ENCODE data around the gene SECTM1.
"Not testable (repeated sequence)": the region's sequence is repeated elsewhere in the genome, so short reads cannot be mapped to it uniquely, and the experiment has no call there.

Gene SECTM1

GRCh38 chr17:82361885-82362633, 28.5 kb upstream of the SECTM1 start:
- Histone ChIP-seq H2BK120ac (ENCODE audit: low read depth, low read length) (no peak overlapping the region), H3K9ac (ENCODE audit: low read depth, low read length, poor library complexity) (no peak overlapping the region), H2AK5ac (ENCODE audit: low read depth, low read length) (peak overlapping the region; percentile 41), H3K4me1 (ENCODE audit: control insufficient read depth in 2 of 2, insufficient read depth in 1 of 2, low read depth in 1 of 2, low read length in 2 of 2) (peaks cover 8 to 11% of the 10 kb centered on the region in 2 donors), H3K9me3 (replicated peaks in 1 of 2; ENCODE audit: control insufficient read depth in 2 of 2, insufficient read depth in 1 of 2, low read depth in 1 of 2, low read length in 2 of 2) (no peaks in the 10 kb centered on the region), H3K27me3 (ENCODE audit: control insufficient read depth in 3 of 3, insufficient read depth in 3 of 3, low read depth in 1 of 3, low read length in 3 of 3) (no peaks in the 10 kb centered on the region), H2AFZ (ENCODE audit: low read length) (no peak overlapping the region), H3K27ac (replicated peaks; ENCODE audit: low read length) (no peak overlapping the region), H3K4me3 (ENCODE audit: low read length in 2 of 2) (peak overlapping the region in 1 of 2 donors; percentile 43), H3K36me3 (replicated peaks in 1 of 2; ENCODE audit: control insufficient read depth in 2 of 2, insufficient read depth in 2 of 2, low read length in 2 of 2) (no peaks in the 10 kb centered on the region), H3K79me1 (ENCODE audit: low read depth, low read length) (no peaks in the 10 kb centered on the region), H4K91ac (ENCODE audit: low read depth, low read length, poor library complexity) (no peak overlapping the region), H3K23ac (ENCODE audit: low read depth, low read length, poor library complexity) (peak overlapping the region; percentile 51), H2BK5ac (ENCODE audit: low read length) (peak overlapping the region; percentile 93), H3K14ac (ENCODE audit: low read length) (no peak overlapping the region), H2BK15ac (ENCODE audit: low read length) (no peak overlapping the region), H4K8ac (ENCODE audit: low read depth, low read length) (no peak overlapping the region), H3K4ac (ENCODE audit: low read length) (no peak overlapping the region), H3K18ac (ENCODE audit: low read length) (peak overlapping the region; percentile 46), H2BK12ac (ENCODE audit: low read length) (no peak overlapping the region), H3K4me2 (ENCODE audit: insufficient read depth, low read length, poor library complexity, severe bottlenecking) (no peak overlapping the region)
- no peak for DNase-seq (ENCODE audit: low spot score)
- no CpG with 5 or more reads among the region's 6 CpGs for WGBS, 2 donors (ENCODE audit: extremely low coverage in 2 of 2, insufficient read length in 2 of 2, insufficient replicate concordance in 1 of 2)

GRCh38 chr17:82359451-82360074, 26.0 kb upstream of the SECTM1 start:
- H2BK5ac ChIP-seq (ENCODE audit: low read length); H3K9ac ChIP-seq (ENCODE audit: low read depth, low read length, poor library complexity); H2BK15ac ChIP-seq (ENCODE audit: low read length); H2BK12ac ChIP-seq (ENCODE audit: low read length); H4K8ac ChIP-seq (ENCODE audit: low read depth, low read length); H3K9me3 ChIP-seq (replicated peaks in 1 of 2; ENCODE audit: control insufficient read depth in 2 of 2, insufficient read depth in 1 of 2, low read depth in 1 of 2, low read length in 2 of 2); H2AK5ac ChIP-seq (ENCODE audit: low read depth, low read length); H3K27me3 ChIP-seq (ENCODE audit: control insufficient read depth in 3 of 3, insufficient read depth in 3 of 3, low read depth in 1 of 3, low read length in 3 of 3); H3K27ac ChIP-seq (replicated peaks; ENCODE audit: low read length); H2BK120ac ChIP-seq (ENCODE audit: low read depth, low read length); H3K4me3 ChIP-seq (ENCODE audit: low read length in 2 of 2); H3K4ac ChIP-seq (ENCODE audit: low read length); H3K79me1 ChIP-seq (ENCODE audit: low read depth, low read length); H3K23ac ChIP-seq (ENCODE audit: low read depth, low read length, poor library complexity); H3K18ac ChIP-seq (ENCODE audit: low read length); H3K36me3 ChIP-seq (replicated peaks in 1 of 2; ENCODE audit: control insufficient read depth in 2 of 2, insufficient read depth in 2 of 2, low read length in 2 of 2); H4K91ac ChIP-seq (ENCODE audit: low read depth, low read length, poor library complexity); H3K4me2 ChIP-seq (ENCODE audit: insufficient read depth, low read length, poor library complexity, severe bottlenecking); H3K14ac ChIP-seq (ENCODE audit: low read length); H2AFZ ChIP-seq (ENCODE audit: low read length): not testable (repeated sequence)
- no CpG with 5 or more reads among the region's 1 CpG for whole genome bisulfite sequencing, 2 donors (ENCODE audit: extremely low coverage in 2 of 2, insufficient read length in 2 of 2, insufficient replicate concordance in 1 of 2)
- H3K4me1 ChIP-seq (ENCODE audit: control insufficient read depth in 2 of 2, insufficient read depth in 1 of 2, low read depth in 1 of 2, low read length in 2 of 2), result peaks cover 8 to 11% of the 10 kb centered on the region in 2 donors
- peak; percentile 65 for DNase-seq (ENCODE audit: low spot score)

- H4K8ac ChIP-seq (ENCODE audit: low read depth, low read length), result no peak within 1 kb of the TSS
- H3K27me3 ChIP-seq (ENCODE audit: control insufficient read depth in 3 of 3, insufficient read depth in 3 of 3, low read depth in 1 of 3, low read length in 3 of 3), result peaks cover 0 to 3% (median 0%) of the 10 kb centered on the region in 3 experiments
- H3K4me1 ChIP-seq (ENCODE audit: control insufficient read depth in 2 of 2, insufficient read depth in 1 of 2, low read depth in 1 of 2, low read length in 2 of 2), result peaks cover 8 to 11% of the 10 kb centered on the region in 2 donors
- H2BK5ac ChIP-seq (ENCODE audit: low read length), result no peak within 1 kb of the TSS
- H3K4me3 ChIP-seq (ENCODE audit: low read length in 2 of 2), result no peak within 1 kb of the TSS
- H3K27ac ChIP-seq (replicated peaks; ENCODE audit: low read length), result no peak within 1 kb of the TSS
- H4K91ac ChIP-seq (ENCODE audit: low read depth, low read length, poor library complexity), result no peak within 1 kb of the TSS
- H3K18ac ChIP-seq (ENCODE audit: low read length), result peak within 1 kb of the TSS; percentile 15
- H3K14ac ChIP-seq (ENCODE audit: low read length), result no peak within 1 kb of the TSS
- peak within 1 kb of the TSS; percentile 54 for H2AFZ ChIP-seq (ENCODE audit: low read length)
- H3K9ac ChIP-seq (ENCODE audit: low read depth, low read length, poor library complexity), result no peak within 1 kb of the TSS
- no peak within 1 kb of the TSS for H3K23ac ChIP-seq (ENCODE audit: low read depth, low read length, poor library complexity)
- WGBS, 2 donors (ENCODE audit: extremely low coverage in 2 of 2, insufficient read length in 2 of 2, insufficient replicate concordance in 1 of 2), result no CpG with 5 or more reads among the region's 21 CpGs
- H3K9me3 ChIP-seq (replicated peaks in 1 of 2; ENCODE audit: control insufficient read depth in 2 of 2, insufficient read depth in 1 of 2, low read depth in 1 of 2, low read length in 2 of 2), result no peaks in the 10 kb centered on the region
- no peak within 1 kb of the TSS for H3K4ac ChIP-seq (ENCODE audit: low read length)
- H2BK120ac ChIP-seq (ENCODE audit: low read depth, low read length), result no peak within 1 kb of the TSS
- DNase-seq (ENCODE audit: low spot score), result no peak
- H2BK15ac ChIP-seq (ENCODE audit: low read length), result peak within 1 kb of the TSS; percentile 10
- no peaks in the 10 kb centered on the region for H3K79me1 ChIP-seq (ENCODE audit: low read depth, low read length)
- H2AK5ac ChIP-seq (ENCODE audit: low read depth, low read length), result peak within 1 kb of the TSS; percentile 8
- H3K4me2 ChIP-seq (ENCODE audit: insufficient read depth, low read length, poor library complexity, severe bottlenecking), result no peak within 1 kb of the TSS
- no peaks in the 10 kb centered on the region for H3K36me3 ChIP-seq (replicated peaks in 1 of 2; ENCODE audit: control insufficient read depth in 2 of 2, insufficient read depth in 2 of 2, low read length in 2 of 2)
- no peak within 1 kb of the TSS for H2BK12ac ChIP-seq (ENCODE audit: low read length)
Observed at GRCh38 chr17:82358465-82359350, 25.1 kb upstream of the SECTM1 start, which contains the start of gene TEX19. Gene TEX19, plus strand, starts transcription at chr17:82359247. Its CDS starts 2,904 bp downstream, at chr17:82362151.

Measured in neuronal stem cell (in vitro differentiated cells).